WERI-Rb-1 (cell line): Measurements from ENCODE around the gene SUN2.

Experiments used
- DNase-seq: peaks from one replicate; pipeline ENCODE4 v3.0.0-alpha.2; 2020
- H3K27ac ChIP-seq: fragments of 250-450 bp; sonication (Bioruptor Pico); 2 replicates; pipeline ENCODE4 v1.5.1; 2020; ENCODE audit warnings: mild to moderate bottlenecking, moderate library complexity
- H3K27me3 ChIP-seq: fragments of 250-450 bp; sonication (Bioruptor Pico); 2 replicates; pipeline ENCODE4 v1.5.1; 2021; ENCODE audit warnings: mild to moderate bottlenecking, low read depth, moderate library complexity; ENCODE audit not compliant: insufficient read depth, severe bottlenecking
- H3K36me3 ChIP-seq: fragments of 250-450 bp; sonication (Bioruptor Pico); 2 replicates; pipeline ENCODE4 v1.5.1; 2020; ENCODE audit warnings: mild to moderate bottlenecking, moderate library complexity
- H3K4me3 ChIP-seq: 2 replicates; pipeline ENCODE4 v1.5.1; 2011; ENCODE audit warnings: low read depth, mild to moderate bottlenecking, control low read depth, low read length
- H3K9me3 ChIP-seq: fragments of 250-450 bp; sonication (Bioruptor Pico); 2 replicates; pipeline ENCODE4 v1.5.1; 2021; ENCODE audit warnings: mild to moderate bottlenecking, moderate library complexity; ENCODE audit not compliant: severe bottlenecking
- CTCF ChIP-seq: IDR thresholded peaks from 2 replicates; pipeline ENCODE4 v1.5.1; 2011; ENCODE audit warnings: low read depth, mild to moderate bottlenecking, control low read depth, inconsistent platforms, low read length

The SUN2 gene

GRCh38 chr22:38727530-38728451, 28.0 kb downstream of the SUN2 start:
- H3K27ac ChIP-seq = no peak overlapping the region
- no peak overlapping the region for H3K4me3 ChIP-seq
- DNase-seq = no peak
- no peak for TF ChIP-seq CTCF
- H3K27me3 ChIP-seq = no peaks in the 10 kb centered on the region
- peaks cover 100% of the 10 kb centered on the region for H3K36me3 ChIP-seq
- H3K9me3 ChIP-seq = no peaks in the 10 kb centered on the region

GRCh38 chr22:38727123-38727522, 28.7 kb downstream of the SUN2 start:
- no peak for TF ChIP-seq CTCF
- Histone ChIP-seq H3K9me3 (no peaks in the 10 kb centered on the region), H3K4me3 (no peak overlapping the region), H3K27me3 (no peaks in the 10 kb centered on the region), H3K36me3 (peaks cover 100% of the 10 kb centered on the region), H3K27ac (no peak overlapping the region)
- DNase-seq = no peak

GRCh38 chr22:38725900-38726655, 29.7 kb downstream of the SUN2 start:
- Histone ChIP-seq H3K27ac (no peak overlapping the region), H3K9me3 (no peaks in the 10 kb centered on the region), H3K4me3 (no peak overlapping the region), H3K36me3 (peaks cover 100% of the 10 kb centered on the region), H3K27me3 (no peaks in the 10 kb centered on the region)
- no peak for DNase-seq
- no peak for TF ChIP-seq CTCF

- H3K4me3 ChIP-seq = no peak overlapping the region
- no peaks in the 10 kb centered on the region for H3K9me3 ChIP-seq
- peaks cover 98% of the 10 kb centered on the region for H3K36me3 ChIP-seq
- H3K27me3 ChIP-seq = no peaks in the 10 kb centered on the region
- DNase-seq = no peak
- H3K27ac ChIP-seq = no peak overlapping the region
- TF ChIP-seq CTCF = peak; percentile 58
Observed at GRCh38 chr22:38724926-38725571, 30.7 kb downstream of the SUN2 start.

GRCh38 chr22:38724176-38724575, 31.6 kb downstream of the SUN2 start:
- Histone ChIP-seq H3K36me3 (peaks cover 91% of the 10 kb centered on the region), H3K4me3 (no peak overlapping the region)

More at GRCh38 chr22:38724176-38724575, 31.6 kb downstream of the SUN2 start:
- no peaks in the 10 kb centered on the region for H3K9me3 ChIP-seq
- H3K27me3 ChIP-seq = no peaks in the 10 kb centered on the region
- TF ChIP-seq CTCF = no peak
- no peak for DNase-seq
- no peak overlapping the region for H3K27ac ChIP-seq
